ENCODE measurements around the gene ASB1. TPM values are rescaled to one million over a fixed set of nuclear protein-coding genes. Genes with fewer than 3 reads are reported as not detected.
"Not testable (repeated sequence)": the region's sequence is repeated elsewhere in the genome, so short reads cannot be mapped to it uniquely, and the experiment has no call there.

Gene ASB1
- total and polyA plus RNA-seq, 7 donors = 3.5 to 36.0 (median 14.0) TPM

- DNase-seq = no peak
- peaks cover 0 to 23% (median 0%) of the 10 kb centered on the region in 4 donors for H3K36me3 ChIP-seq
- TF ChIP-seq POLR2A (IDR thresholded peaks at IDR 0.05) (no peak), POLR2AphosphoS5 (IDR thresholded peaks at IDR 0.05) (no peak), EP300 (IDR thresholded peaks at IDR 0.05) (no peak)
- TF ChIP-seq, protein P1, sequence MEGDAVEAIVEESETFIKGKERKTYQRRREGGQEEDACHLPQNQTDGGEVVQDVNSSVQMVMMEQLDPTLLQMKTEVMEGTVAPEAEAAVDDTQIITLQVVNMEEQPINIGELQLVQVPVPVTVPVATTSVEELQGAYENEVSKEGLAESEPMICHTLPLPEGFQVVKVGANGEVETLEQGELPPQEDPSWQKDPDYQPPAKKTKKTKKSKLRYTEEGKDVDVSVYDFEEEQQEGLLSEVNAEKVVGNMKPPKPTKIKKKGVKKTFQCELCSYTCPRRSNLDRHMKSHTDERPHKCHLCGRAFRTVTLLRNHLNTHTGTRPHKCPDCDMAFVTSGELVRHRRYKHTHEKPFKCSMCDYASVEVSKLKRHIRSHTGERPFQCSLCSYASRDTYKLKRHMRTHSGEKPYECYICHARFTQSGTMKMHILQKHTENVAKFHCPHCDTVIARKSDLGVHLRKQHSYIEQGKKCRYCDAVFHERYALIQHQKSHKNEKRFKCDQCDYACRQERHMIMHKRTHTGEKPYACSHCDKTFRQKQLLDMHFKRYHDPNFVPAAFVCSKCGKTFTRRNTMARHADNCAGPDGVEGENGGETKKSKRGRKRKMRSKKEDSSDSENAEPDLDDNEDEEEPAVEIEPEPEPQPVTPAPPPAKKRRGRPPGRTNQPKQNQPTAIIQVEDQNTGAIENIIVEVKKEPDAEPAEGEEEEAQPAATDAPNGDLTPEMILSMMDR (IDR thresholded peaks at IDR 0.05) = no peak
- no peaks in the 10 kb centered on the region for H3K4me1 ChIP-seq
- no peak overlapping the region for H3K27ac ChIP-seq
- WGBS, 2 donors = 62 to 86% methylated on average over 21 of the region's 21 CpGs
- H3K4me3 ChIP-seq = no peak overlapping the region
- no peaks in the 10 kb centered on the region for H3K27me3 ChIP-seq
- intact Hi-C loops (cut with DNase I) = no loop called here
- H3K9me3 ChIP-seq = no peaks in the 10 kb centered on the region
These were observed 22.9 kb upstream of the ASB1 start for GRCh38 chr2:238403632-238404405.

- H3K4me1 ChIP-seq = no peaks in the 10 kb centered on the region
- TF ChIP-seq, protein P1 (IDR thresholded peaks at IDR 0.05) = no peak
- TF ChIP-seq EP300 (IDR thresholded peaks at IDR 0.05) = no peak
- no peak for TF ChIP-seq POLR2AphosphoS5 (IDR thresholded peaks at IDR 0.05)
- TF ChIP-seq POLR2A (IDR thresholded peaks at IDR 0.05) = no peak
- H3K27me3 ChIP-seq = no peaks in the 10 kb centered on the region
- intact Hi-C loops (cut with DNase I) = no loop called here
- no peaks in the 10 kb centered on the region for H3K9me3 ChIP-seq
- no peak overlapping the region for H3K4me3 ChIP-seq
- H3K36me3 ChIP-seq = peaks cover 0 to 15% (median 0%) of the 10 kb centered on the region in 4 donors
- no peak overlapping the region for H3K27ac ChIP-seq
- 83 to 88% methylated on average over 19 of the region's 19 CpGs for WGBS, 2 donors
- no peak for DNase-seq
These were observed 22.1 kb upstream of the ASB1 start for GRCh38 chr2:238404406-238405216.

DNA sequence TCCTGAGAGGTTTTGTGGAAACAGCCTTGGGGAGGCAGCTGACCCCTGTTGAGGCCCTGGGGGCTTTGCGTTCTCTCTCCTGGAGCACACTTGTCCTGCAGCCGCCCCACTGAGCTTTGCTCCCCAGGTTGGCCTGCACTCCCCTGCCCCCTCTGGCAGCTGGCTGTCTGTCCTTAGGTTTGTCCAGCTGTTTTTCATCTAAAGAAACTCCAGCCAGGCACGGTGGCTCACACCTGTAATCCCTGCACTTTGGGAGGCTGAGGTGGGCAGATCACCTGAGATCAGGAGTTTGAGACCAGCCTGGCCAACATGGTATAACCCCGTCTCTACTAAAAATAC is 21.5 kb upstream of the ASB1 start:
- peaks cover 0 to 12% (median 0%) of the 10 kb centered on the region in 4 donors for H3K36me3 ChIP-seq
- H3K27ac ChIP-seq; H3K27me3 ChIP-seq; DNase-seq; H3K4me1 ChIP-seq; H3K4me3 ChIP-seq; intact Hi-C loops (cut with DNase I); H3K9me3 ChIP-seq: not testable (repeated sequence)
- 95 to 96% methylated on average over 4 of the region's 4 CpGs for WGBS, 2 donors

- peaks cover 0 to 6% (median 0%) of the 10 kb centered on the region in 4 donors for H3K36me3 ChIP-seq
These were observed 20.3 kb upstream of the ASB1 start for GRCh38 chr2:238406221-238406997.

More at GRCh38 chr2:238406221-238406997, 20.3 kb upstream of the ASB1 start:
- Histone ChIP-seq H3K4me3 (no peak overlapping the region), H3K27me3 (no peaks in the 10 kb centered on the region), H3K4me1 (no peaks in the 10 kb centered on the region), H3K9me3 (no peaks in the 10 kb centered on the region), H3K27ac (no peak overlapping the region)
- intact Hi-C loops (cut with DNase I) = no loop called here
- no peak for DNase-seq
- TF ChIP-seq EP300 (IDR thresholded peaks at IDR 0.05) (no peak), POLR2AphosphoS5 (IDR thresholded peaks at IDR 0.05) (no peak), POLR2A (IDR thresholded peaks at IDR 0.05) (no peak)
- TF ChIP-seq, protein P1 (IDR thresholded peaks at IDR 0.05) = no peak
- 85% methylated on average over 20 of the region's 20 CpGs for WGBS, 2 donors
